KOPT-K1 (cell line): Measurements from ENCODE around the gene LCNL1.

Experiments used
- H3K27ac ChIP-seq: fragments of 200-600 bp; sonication (generic); 2 replicates; pipeline ENCODE4 v1.5.1; 2016; ENCODE audit warnings: antibody characterized with exemption, mild to moderate bottlenecking, low read depth, low read length; ENCODE audit not compliant: poor library complexity, severe bottlenecking
- H3K36me3 ChIP-seq: fragments of 200-600 bp; sonication (generic); 2 replicates; pipeline ENCODE4 v1.5.1; 2017; ENCODE audit warnings: antibody characterized with exemption, mild to moderate bottlenecking, low read length, moderate library complexity; ENCODE audit not compliant: insufficient read depth
- H3K9me3 ChIP-seq: fragments of 200-600 bp; sonication (generic); 2 replicates; pipeline ENCODE4 v1.5.1; 2017; ENCODE audit warnings: antibody characterized with exemption, low read length, mild to moderate bottlenecking; ENCODE audit not compliant: insufficient read depth, poor library complexity, severe bottlenecking

LCNL1 gene

DNA sequence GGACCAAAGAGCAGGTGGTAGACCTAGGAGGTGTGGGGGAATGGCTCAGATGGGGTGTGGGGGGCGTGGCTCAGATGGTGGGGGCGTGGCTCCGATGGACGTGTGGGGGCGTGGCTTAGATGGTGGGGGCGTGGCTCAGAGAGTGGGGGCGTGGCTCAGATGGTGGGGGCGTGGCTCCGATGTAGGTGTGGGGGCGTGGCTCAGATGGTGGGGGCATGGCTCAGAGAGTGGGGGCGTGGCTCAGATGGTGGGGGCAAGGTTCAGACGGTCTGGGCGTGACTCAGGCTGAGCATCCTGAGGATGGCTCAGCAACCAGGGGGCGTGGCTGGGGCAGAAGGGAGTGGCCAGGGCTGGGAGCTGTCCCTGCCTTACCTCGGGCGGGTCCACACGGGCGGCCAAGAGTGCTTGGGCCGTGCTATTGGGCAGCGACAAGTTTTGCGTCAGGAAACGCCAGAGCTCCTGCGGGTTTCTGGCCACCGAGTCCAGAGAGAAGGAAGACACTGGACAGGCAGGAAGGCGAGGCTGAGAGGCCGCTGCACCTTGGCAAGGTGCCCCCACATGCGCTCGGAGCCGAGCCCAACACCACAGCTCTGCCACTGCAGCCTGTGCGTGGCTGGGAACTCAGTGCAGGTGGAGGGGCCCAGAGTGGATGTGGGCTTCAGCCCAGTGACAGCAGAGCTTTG, 39.3 kb downstream of the LCNL1 start:
- no peak overlapping the region for H3K27ac ChIP-seq
- H3K36me3 ChIP-seq: no peaks in the 10 kb centered on the region

DNA sequence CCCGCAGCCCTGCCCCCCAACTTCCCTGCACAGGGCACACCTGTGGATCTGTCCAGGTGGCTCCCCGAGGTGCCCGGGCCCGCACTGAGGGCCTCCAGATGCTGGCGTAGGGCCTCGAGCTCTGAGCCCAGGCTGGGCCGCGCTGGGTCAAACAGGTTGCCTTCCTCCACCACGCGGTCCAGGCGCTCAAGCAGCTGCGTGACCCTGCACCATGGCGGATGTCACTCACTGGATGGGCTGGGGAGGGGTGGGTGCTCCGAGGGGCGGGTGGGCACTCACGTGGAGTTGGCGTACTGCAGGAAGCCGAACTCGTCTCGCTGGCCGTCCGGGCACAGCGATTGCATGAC, 39.8 kb downstream of the LCNL1 start:
- Histone ChIP-seq H3K9me3 (no peaks in the 10 kb centered on the region), H3K27ac (no peak overlapping the region), H3K36me3 (no peaks in the 10 kb centered on the region)

More for the DNA sequence above, 39.3 kb downstream of the LCNL1 start:
- no peaks in the 10 kb centered on the region for H3K9me3 ChIP-seq

DNA sequence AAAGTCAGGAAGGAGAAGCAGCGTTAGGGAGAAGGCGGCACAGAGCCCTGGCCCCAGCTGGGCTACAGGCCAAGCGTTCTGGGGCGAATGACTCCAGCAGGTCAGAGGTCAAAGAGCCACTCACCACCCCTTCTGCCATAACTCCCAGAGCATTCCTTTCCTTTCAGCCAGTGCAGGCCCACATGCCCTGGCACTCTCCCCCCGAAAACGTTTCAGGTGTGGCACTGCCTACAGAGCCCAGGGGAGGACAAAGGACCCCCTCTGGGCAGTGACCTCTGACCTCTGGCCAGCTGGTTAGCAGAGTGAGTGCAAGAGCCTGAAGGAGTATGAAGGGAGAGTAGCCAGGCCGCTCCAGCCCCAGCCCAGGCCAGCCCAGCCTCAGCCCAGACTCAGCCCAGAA, 40.4 kb downstream of the LCNL1 start:
- H3K9me3 ChIP-seq: no peaks in the 10 kb centered on the region
- H3K36me3 ChIP-seq: no peaks in the 10 kb centered on the region
- no peak overlapping the region for H3K27ac ChIP-seq

DNA sequence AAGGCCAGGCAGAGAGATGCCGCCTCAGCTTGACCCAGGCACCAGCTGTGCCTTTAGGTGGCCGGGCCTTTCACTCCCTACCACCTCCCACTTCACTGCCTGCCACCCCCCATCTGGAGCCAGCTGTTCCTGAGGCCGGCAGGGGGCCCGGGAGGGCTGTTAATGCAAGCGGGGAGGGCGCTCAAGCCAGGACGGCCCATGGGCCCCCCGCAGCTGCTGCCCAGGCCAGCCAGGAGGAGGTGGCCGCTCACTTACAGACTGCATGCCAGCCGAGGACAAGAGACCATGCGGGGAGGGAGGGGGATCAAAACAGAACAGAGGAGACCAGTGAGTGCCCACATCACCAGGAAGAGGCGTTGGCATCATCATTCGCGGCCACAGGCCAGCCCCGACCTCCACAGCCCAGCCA, 40.8 kb downstream of the LCNL1 start:
- no peak overlapping the region for H3K27ac ChIP-seq
- H3K9me3 ChIP-seq: no peaks in the 10 kb centered on the region
- H3K36me3 ChIP-seq: no peaks in the 10 kb centered on the region

DNA sequence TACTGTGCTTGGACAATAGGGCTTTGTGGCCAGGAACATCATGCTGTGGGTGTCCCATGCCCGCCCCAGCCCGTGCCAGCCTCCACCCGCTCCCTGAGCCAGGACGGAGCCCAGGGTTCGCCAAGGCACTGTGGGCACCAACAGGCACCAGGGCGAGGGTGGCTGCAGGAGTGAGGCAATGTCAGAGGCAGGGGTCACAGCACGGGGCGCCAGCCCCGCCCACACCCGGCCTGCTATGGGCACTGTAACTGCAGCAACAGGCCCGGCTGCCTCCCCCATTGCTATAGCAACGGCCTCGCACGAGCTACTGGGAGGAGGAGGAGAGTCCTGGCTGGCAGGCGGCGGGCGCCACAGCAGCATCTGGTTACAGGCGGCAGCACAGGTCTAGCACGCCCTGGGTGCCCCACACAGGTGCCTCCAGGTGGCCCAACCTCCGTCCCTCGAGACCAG, 42.7 kb downstream of the LCNL1 start:
- Histone ChIP-seq H3K9me3 (no peaks in the 10 kb centered on the region), H3K27ac (no peak overlapping the region), H3K36me3 (no peaks in the 10 kb centered on the region)

DNA sequence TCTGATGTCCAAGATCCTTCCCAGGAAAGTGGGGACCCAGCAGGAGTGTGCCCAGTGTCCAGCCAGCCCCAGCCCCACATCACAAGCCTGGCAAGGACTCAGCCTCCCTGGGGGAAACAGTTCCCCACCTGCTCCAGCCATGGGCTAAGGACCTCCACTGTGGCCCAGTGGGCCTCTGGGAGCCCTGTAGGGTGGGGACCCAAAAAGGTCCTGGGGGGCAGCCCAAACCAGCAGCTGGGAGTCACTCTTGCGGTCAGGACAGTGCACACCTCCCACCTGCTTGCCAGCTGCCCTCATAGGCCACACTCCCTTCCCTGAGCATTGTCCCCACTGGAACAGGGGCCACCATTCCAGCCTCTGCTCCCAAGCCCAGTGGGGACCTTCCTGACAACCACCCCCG, 43.6 kb downstream of the LCNL1 start:
- no peaks in the 10 kb centered on the region for H3K9me3 ChIP-seq
- no peaks in the 10 kb centered on the region for H3K36me3 ChIP-seq
- no peak overlapping the region for H3K27ac ChIP-seq

DNA sequence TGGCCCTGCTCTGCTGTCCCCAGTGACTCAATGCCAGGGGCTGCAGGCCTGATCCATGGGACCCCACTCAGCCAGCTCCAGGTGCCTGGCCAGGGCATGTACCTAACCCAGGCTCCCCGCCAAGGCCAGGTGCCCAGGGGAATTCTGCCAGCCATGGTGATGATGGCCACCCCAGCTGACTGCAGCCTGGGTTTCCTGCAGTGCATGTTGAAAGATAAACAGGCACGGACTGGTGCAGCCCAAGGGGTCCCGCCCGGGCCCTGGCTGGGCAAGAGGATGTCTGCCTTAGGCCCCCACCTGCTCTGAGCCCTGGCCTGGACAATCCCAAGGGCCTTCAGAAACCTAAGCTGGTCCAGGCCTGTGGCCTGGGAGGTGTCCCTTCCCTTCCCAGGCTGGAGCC, 44.0 kb downstream of the LCNL1 start:
- Histone ChIP-seq H3K36me3 (no peaks in the 10 kb centered on the region), H3K27ac (no peak overlapping the region), H3K9me3 (no peaks in the 10 kb centered on the region)

DNA sequence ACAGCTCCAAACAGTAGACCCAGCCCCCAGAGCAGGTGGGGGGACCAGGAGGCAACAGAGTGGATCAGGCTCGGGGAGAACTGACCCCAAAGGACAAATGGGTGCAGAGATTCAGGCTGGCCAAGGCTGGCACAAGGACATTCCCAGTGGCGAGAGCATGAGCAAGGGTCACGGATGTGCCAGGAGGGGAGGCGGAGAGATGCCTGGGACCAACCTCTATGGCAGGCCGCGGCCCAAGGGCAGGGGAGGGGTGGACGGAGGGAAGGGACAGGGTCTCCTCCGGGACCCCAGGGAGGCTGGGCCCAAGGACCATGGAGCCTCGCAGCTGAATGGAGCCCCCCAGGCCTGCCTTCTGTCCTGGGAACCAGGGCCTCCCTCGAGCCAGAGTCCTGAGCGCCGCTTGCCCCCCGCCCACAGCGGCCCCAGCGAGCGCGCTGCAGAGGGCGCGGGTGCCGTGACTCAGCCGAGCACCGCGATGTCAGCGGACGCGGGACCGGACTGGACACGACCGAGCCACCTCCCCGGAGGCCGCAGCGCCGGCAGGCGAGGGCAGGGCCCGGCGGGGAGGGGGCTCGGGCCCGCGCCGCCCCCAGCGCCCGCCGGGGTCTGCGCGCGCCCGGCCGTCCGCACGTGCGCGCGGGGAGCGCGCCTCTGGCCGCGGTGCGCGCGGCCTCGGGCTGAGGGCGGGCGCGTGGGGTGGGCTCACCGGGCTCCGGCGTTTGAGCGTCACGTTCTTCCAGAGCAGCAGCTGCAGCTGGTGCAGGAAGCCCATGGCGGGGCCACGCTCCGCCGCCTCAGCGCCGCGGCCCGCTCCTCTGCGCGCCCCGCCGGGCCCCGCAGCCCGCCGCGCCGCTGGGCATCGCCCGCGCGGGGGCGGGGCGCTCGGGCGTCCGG, 44.8 kb downstream of the LCNL1 start, which contains the start of gene ABCA2:
Gene ABCA2, minus strand, starts transcription at position 869 of the 894 bp plus-strand sequence. Its CDS starts 97 bp downstream, at position 772.
- H3K9me3 ChIP-seq: no peaks in the 10 kb centered on the region
- H3K36me3 ChIP-seq: no peaks in the 10 kb centered on the region
- no peak within 1 kb of the TSS for H3K27ac ChIP-seq

DNA sequence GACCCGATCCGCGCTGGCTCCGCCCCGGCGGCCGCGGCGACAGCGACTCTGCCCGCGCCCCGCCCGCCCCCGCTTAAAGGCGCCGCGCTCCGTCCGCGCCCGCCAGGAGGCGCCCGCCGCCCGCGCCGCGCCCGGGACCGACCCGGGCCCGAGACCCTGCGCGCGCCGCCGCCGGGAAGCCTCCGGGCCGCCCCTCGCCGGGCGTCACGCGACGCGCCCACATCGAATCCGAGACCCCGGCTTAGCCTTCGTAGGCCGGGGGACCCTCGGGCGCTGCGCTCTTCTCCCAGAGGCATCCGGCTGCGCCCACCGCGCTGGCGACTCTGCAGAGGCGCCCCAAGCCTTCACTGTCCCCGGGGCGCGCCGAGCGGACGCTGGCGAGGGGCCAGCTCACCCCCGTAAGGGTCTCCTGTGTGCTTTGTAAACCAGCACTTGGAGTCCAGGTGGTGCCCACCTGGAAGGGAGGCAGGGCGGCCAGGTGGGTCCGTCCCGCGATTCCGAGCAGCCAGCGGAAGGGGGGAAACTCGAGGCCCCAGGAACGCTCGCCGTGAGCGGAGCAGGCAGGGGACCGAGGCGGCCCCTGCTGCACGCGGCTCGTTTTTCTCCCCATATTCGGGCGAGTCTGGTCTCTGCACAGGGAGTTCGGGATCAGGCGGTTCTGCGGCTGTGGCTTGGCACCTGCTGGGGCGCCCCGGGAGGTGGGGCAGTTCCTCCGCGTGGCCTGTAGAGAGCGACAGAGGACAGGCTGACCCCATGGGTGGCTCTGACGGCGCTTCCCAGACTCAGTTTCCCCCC, 45.7 kb downstream of the LCNL1 start:
- H3K27ac ChIP-seq: no peak overlapping the region
- no peaks in the 10 kb centered on the region for H3K36me3 ChIP-seq
- H3K9me3 ChIP-seq: no peaks in the 10 kb centered on the region

DNA sequence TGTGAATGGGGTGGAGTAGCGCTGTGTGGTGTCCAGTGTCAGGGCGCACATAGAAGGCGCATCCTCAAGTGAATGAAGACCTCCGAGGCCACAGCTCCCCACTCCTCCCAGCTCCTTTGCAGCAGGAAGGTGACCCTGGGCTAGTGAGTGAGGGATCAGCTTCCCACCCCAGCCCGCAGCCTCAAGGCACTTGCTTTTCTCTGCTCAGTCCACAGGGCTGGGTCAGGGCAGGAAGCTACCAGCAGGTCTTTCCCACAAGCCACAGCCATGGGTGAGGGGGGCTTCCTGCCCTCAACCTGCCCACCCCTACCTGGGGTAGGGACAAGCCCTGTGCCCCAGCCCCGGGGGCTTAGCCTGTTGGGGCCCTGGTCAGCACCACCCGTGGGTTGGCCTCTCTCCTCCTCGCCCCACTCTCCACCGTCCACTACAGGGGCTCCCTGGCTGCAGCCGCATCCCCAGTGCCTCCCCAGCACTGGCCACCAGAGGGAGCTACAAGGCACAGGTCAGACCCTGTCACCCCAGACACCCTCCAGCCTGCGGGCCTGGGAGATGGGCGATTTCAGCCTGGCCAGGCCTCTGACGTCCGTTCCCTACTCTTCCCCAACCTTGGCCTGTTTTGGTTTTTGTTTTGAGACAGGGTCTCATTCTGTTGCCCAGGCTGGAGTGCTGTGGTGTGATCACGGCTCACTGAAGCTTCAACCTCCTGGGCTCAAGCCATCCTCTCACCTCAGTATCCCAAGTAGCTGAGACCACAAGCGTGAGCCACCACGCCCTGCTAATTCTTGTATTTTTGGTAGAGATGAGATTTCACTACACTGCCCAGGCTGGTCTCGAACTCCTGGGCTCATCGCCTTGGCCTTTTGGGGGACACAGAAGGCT, 46.5 kb downstream of the LCNL1 start:
- no peaks in the 10 kb centered on the region for H3K36me3 ChIP-seq
- H3K27ac ChIP-seq: no peak overlapping the region
- no peaks in the 10 kb centered on the region for H3K9me3 ChIP-seq

DNA sequence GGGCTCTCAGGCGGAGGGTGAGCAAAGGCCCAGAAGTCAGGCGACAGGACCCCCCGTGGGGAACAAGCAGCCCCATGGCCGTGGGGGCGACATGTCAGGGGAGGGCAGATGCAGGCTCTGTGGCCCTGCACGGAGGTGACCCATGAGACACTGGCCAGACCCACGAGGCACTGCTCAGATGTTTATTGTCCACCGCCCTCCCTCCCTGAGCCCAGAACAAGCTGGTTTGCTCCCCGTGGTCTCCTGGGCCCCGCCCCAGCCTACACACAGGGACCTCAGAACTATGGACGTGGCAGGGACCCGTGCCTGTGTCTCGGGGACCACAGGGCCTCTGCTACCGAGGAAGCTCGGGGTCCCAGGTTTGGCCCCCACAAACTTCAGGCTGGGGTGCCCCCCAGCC, 47.2 kb downstream of the LCNL1 start:
- Histone ChIP-seq H3K9me3 (no peaks in the 10 kb centered on the region), H3K27ac (no peak overlapping the region), H3K36me3 (no peaks in the 10 kb centered on the region)

DNA sequence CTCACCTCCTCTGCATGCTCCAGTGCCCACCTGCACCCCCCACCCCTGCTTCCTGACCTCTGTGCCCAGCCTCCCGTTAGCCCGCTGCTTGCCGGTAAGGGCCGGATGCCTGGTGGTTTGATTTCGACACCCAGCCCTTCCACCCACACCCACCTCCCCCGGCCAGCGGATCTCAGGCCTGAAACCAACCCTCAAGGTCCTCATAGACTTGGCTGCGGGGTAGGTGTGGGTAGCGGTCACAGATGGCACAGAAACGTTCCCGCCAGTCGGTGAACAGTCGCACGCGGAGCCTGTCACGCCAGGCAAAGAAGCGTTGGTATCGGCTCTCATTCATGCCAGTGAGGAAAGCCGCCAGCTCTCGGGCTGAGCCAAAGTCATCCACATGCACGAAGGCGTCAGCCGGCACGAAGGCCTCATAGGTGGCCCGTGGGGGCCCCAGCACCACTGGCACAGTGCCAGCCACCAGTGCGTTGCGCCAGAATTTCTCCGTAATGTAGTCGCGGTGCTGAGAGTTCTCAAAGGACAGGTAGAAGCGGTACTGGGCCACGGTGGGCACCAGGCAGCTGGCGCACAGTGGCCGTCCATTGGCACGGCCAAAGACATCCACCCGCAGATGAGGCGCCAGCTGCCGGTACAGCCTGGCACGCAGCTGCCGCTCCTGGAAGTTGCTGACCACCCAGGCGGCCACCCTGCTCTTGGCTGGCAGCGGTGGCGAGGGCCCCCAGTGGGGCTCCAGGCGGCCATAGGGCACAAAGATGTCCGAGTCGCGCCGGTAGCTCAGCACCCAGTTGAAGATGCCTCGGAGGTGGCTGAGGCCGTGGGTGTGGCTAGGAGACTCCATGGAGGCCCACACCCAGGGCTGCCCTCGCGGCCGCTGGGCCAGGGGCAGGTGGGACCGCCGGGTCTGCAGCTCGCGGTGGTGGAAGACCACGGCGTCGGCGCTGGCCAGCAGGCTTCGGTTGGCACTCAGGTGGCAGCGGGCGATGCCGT, 48.0 kb downstream of the LCNL1 start:
- no peaks in the 10 kb centered on the region for H3K9me3 ChIP-seq
- H3K36me3 ChIP-seq: no peaks in the 10 kb centered on the region
- no peak overlapping the region for H3K27ac ChIP-seq

DNA sequence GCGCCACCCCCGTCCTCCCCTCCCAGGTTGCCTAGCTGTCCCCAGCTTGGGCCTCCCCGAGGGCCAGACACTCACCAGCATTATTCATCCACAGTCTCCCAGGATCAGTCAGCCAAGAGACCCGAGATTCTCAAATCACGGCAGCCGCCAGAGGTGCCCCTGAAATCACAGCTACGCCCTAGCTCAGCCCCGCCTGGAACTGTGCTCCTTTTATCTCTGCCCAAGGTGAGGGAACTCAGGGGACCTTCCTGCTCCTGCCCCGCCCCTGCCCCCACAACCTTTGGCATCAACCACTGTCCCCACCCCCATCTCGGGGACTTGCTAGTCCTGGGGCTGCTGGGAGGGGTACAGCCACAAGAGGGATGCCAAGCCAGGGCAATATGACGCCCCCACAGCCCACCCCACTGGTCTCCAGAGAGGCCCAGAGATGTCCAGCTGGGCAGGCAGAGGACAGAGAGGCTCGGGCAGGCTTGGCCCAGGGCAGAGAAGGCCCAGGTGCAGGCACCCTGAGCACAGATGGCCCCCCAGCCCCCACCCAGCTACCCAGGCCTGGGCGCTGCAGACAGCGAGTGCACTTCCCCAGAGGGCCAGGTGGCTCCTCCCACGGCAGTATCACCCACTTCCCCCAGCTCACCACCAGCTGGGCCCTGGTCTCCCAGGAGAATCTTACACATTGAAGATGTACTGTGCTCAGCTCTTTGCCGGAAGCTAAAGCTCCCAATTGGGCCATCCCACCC, 49.3 kb downstream of the LCNL1 start, which contains the start of gene FUT7:
Gene FUT7, minus strand, starts transcription at position 185 of the 737 bp plus-strand sequence. Its CDS starts 97 bp downstream, at position 88.
- H3K27ac ChIP-seq: no peak within 1 kb of the TSS
- H3K9me3 ChIP-seq: no peaks in the 10 kb centered on the region
- H3K36me3 ChIP-seq: no peaks in the 10 kb centered on the region
